GM12891 (cell line): ENCODE results near the gene TDRD12.
"Not testable (repeated sequence)": the region's sequence is repeated elsewhere in the genome, so short reads cannot be mapped to it uniquely, and the experiment has no call there.

ENCODE experiments used
- POLR2A ChIP-seq: IDR thresholded peaks from 2 replicates; pipeline ENCODE4 v1.6.1; 2011; ENCODE audit warnings: low read depth, low read length, control low read depth
- POLR2AphosphoS5 ChIP-seq: IDR thresholded peaks from 2 replicates; pipeline ENCODE4 v1.6.1; 2011; ENCODE audit warnings: low read depth, low read length, control low read depth
- SPI1 ChIP-seq: IDR thresholded peaks from 2 replicates; pipeline ENCODE4 v1.6.1; 2011; ENCODE audit warnings: low read depth, low read length, control low read depth
- TAF1 ChIP-seq: IDR thresholded peaks from 2 replicates; pipeline ENCODE4 v1.6.1; 2011; ENCODE audit warnings: low read depth, low read length, control low read depth

DNA sequence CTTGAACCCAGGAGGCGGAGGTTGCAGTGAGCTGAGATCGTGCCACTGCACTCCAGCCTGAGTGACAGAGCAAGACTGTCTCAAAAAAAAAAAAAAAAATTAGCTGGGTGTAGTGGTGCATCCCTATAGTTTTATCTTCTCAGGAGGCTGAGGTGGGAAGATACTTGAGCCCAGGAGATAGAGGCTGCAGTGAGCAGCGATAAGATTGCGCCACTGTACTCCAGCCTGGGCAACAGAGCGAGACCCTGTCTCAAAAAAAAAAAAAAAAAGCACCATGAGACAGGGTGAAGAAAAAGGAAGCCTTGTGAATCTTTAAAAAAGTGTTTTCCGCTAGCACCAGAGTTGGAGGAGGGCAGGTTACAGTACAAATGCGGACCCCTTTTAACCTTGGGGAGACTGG, 3.4 kb upstream of the TDRD12 start:
- not testable (repeated sequence) for TF ChIP-seq POLR2A, TAF1, POLR2AphosphoS5, SPI1
